ENCODE measurements around the gene SDR42E2.
"Not testable (repeated sequence)": the region's sequence is repeated elsewhere in the genome, so short reads cannot be mapped to it uniquely, and the experiment has no call there.

Gene SDR42E2

GRCh38 chr16:22193063-22193411, 30.7 kb downstream of the SDR42E2 start:
- TF ChIP-seq CTCF (conservative IDR thresholded peaks at IDR 0.05) (no peak), ZFX (IDR thresholded peaks at IDR 0.05) (no peak)
- H3K27ac ChIP-seq: no peak overlapping the region

GRCh38 chr16:22194707-22195444, 32.6 kb downstream of the SDR42E2 start:
- TF ChIP-seq ZFX (IDR thresholded peaks at IDR 0.05) (no peak), CTCF (conservative IDR thresholded peaks at IDR 0.05) (no peak)
- no peak overlapping the region for H3K27ac ChIP-seq

GRCh38 chr16:22195445-22195694, 33.1 kb downstream of the SDR42E2 start:
- no peak overlapping the region; the same call in 1 of the 2 replicates for H3K27ac ChIP-seq
- TF ChIP-seq CTCF (conservative IDR thresholded peaks at IDR 0.05): no peak
- TF ChIP-seq ZFX (IDR thresholded peaks at IDR 0.05): no peak

GRCh38 chr16:22195695-22196558, 33.6 kb downstream of the SDR42E2 start:
- peak overlapping the region; percentile 39 for H3K27ac ChIP-seq

GRCh38 chr16:22196559-22197168, 34.4 kb downstream of the SDR42E2 start:
- not testable (repeated sequence) for H3K27ac ChIP-seq

More at GRCh38 chr16:22195695-22196558, 33.6 kb downstream of the SDR42E2 start:
- no peak for TF ChIP-seq ZFX (IDR thresholded peaks at IDR 0.05)
- TF ChIP-seq CTCF (conservative IDR thresholded peaks at IDR 0.05): peak; percentile 97

GRCh38 chr16:22198547-22199293, 36.4 kb downstream of the SDR42E2 start:
- TF ChIP-seq ZFX (IDR thresholded peaks at IDR 0.05) (no peak), CTCF (conservative IDR thresholded peaks at IDR 0.05) (no peak)
- no peak overlapping the region for H3K27ac ChIP-seq

- TF ChIP-seq CTCF (conservative IDR thresholded peaks at IDR 0.05): no peak
- TF ChIP-seq ZFX (IDR thresholded peaks at IDR 0.05): no peak
Observed at GRCh38 chr16:22202261-22202637, 39.9 kb downstream of the SDR42E2 start.

More at GRCh38 chr16:22202261-22202637, 39.9 kb downstream of the SDR42E2 start:
- no peak overlapping the region for H3K27ac ChIP-seq

Measured in C4-2B (cell line).